Hepatocyte (in vitro differentiated cells): ENCODE measurements around the gene HS3ST3B1.

Source experiments
- CTCF ChIP-seq: fragments of 200-600 bp; sonication (generic); IDR thresholded peaks from 2 replicates; pipeline ENCODE4 v1.5.1; 2016; ENCODE audit warnings: antibody characterized with exemption, mild to moderate bottlenecking; ENCODE audit not compliant: poor library complexity
- EZH2 ChIP-seq: fragments of 200-600 bp; sonication (generic); IDR thresholded peaks from 2 replicates; pipeline ENCODE4 v1.6.1; 2016; ENCODE audit warnings: antibody characterized with exemption, mild to moderate bottlenecking, borderline replicate concordance
- EZH2phosphoT487 ChIP-seq: fragments of 200-600 bp; sonication (generic); IDR thresholded peaks from one replicate; pipeline ENCODE4 v1.6.1; 2018; ENCODE audit warnings: antibody characterized with exemption, mild to moderate bottlenecking, low read depth, moderate library complexity; ENCODE audit not compliant: unreplicated experiment, severe bottlenecking

GRCh38 chr17:14340857-14341754 is 40.2 kb downstream of the HS3ST3B1 start:
- TF ChIP-seq CTCF: no peak
- TF ChIP-seq EZH2: no peak
- TF ChIP-seq EZH2phosphoT487: no peak
